NCI-H2107 treated with DMSO at 0.1 percent for 48 hours (cell line): ENCODE results near the gene CSNK2A1.
"Not testable (repeated sequence)": the region's sequence is repeated elsewhere in the genome, so short reads cannot be mapped to it uniquely, and the experiment has no call there.

Source experiments
- DNase-seq: peaks from one replicate; lab custom pipeline; 2025; ENCODE audit not compliant: unreplicated experiment; lab: John Stamatoyannopoulos, UW

Gene CSNK2A1

GRCh38 chr20:536426-537010, 7.1 kb downstream of the CSNK2A1 start:
- no peak for DNase-seq

GRCh38 chr20:535958-536357, 7.6 kb downstream of the CSNK2A1 start:
- DNase-seq = no peak

GRCh38 chr20:533526-533925, 10.1 kb downstream of the CSNK2A1 start:
- DNase-seq = no peak

- DNase-seq = no peak
These were observed 11.1 kb downstream of the CSNK2A1 start for GRCh38 chr20:532530-532929.

GRCh38 chr20:531608-532007, 12.0 kb downstream of the CSNK2A1 start:
- DNase-seq = no peak

- no peak for DNase-seq
These were observed 13.3 kb downstream of the CSNK2A1 start for GRCh38 chr20:530321-530720.

GRCh38 chr20:528923-529604, 14.5 kb downstream of the CSNK2A1 start:
- no peak for DNase-seq

GRCh38 chr20:527571-527886, 16.1 kb downstream of the CSNK2A1 start:
- DNase-seq = no peak

GRCh38 chr20:521860-522259, 21.7 kb downstream of the CSNK2A1 start:
- DNase-seq = no peak

GRCh38 chr20:519999-520398, 23.6 kb downstream of the CSNK2A1 start:
- DNase-seq = no peak

- no peak for DNase-seq
These were observed 26.4 kb downstream of the CSNK2A1 start for GRCh38 chr20:517221-517620.

GRCh38 chr20:516799-517198, 26.8 kb downstream of the CSNK2A1 start:
- no peak for DNase-seq

GRCh38 chr20:515696-516095, 27.9 kb downstream of the CSNK2A1 start:
- no peak for DNase-seq

GRCh38 chr20:513429-513828, 30.2 kb downstream of the CSNK2A1 start:
- no peak for DNase-seq

GRCh38 chr20:510328-511057, 33.1 kb downstream of the CSNK2A1 start:
- DNase-seq = not testable (repeated sequence)

GRCh38 chr20:508364-508787, 35.2 kb downstream of the CSNK2A1 start:
- DNase-seq = not testable (repeated sequence)

- no peak for DNase-seq
These were observed 35.7 kb downstream of the CSNK2A1 start for GRCh38 chr20:507761-508332.

- no peak for DNase-seq
These were observed 36.4 kb downstream of the CSNK2A1 start for GRCh38 chr20:507006-507758.

- no peak for DNase-seq
These were observed 38.9 kb downstream of the CSNK2A1 start for GRCh38 chr20:504632-505075.

GRCh38 chr20:503048-503737, 40.4 kb downstream of the CSNK2A1 start:
- no peak for DNase-seq

- no peak for DNase-seq
These were observed 45.6 kb downstream of the CSNK2A1 start for GRCh38 chr20:497979-498378.
